NT2/D1 (cell line): ENCODE data around the gene ENPP1.

Experiments used
- YY1 ChIP-seq: IDR thresholded peaks from 2 replicates; pipeline ENCODE4 v1.6.1; 2011; ENCODE audit not compliant: insufficient read length, insufficient read depth
- ZNF274 ChIP-seq: IDR thresholded peaks from 2 replicates; pipeline ENCODE4 v1.6.1; 2011; ENCODE audit warnings: mild to moderate bottlenecking, low read depth, low read length

DNA sequence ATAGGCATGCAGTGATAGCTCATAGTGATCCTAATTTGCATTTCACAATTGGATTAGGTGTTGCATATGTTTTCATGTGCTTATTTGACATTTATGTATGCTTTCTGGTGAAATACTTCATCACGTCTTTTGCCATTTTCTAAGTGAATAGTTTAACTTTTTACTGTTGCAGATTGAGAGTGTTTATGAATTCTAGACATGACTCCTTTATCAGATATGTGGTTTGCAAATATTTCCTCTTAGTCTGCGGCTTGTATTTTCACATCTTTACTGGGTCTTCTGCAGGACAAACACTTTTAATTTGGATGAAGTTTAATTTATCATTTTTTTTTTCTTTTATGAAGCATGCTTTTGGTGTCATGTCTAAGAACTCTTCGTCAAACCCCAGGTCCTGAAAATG lies 104.1 kb downstream of the ENPP1 start:
- no peak for TF ChIP-seq YY1
- no peak for TF ChIP-seq ZNF274
